ENCODE results near the gene EML6. TPM values are rescaled to one million over a fixed set of nuclear protein-coding genes. Genes with fewer than 3 reads are reported as not detected.

Gene EML6
- total RNA-seq, 3 donors from 2014 or later (not counting 1 experiment from before 2014, with no cell fraction given) = 1.7 to 3.2 (median 2.4) TPM

- Histone ChIP-seq H3K4me3 (ENCODE audit: low read length) (no peak overlapping the region), H3K4me1 (ENCODE audit: control insufficient read depth, insufficient read depth, low read length) (no peaks in the 10 kb centered on the region), H3K27me3 (ENCODE audit: control insufficient read depth, insufficient read depth, low read length) (no peaks in the 10 kb centered on the region), H3K36me3 (ENCODE audit: control insufficient read depth, insufficient read depth, low read length) (no peaks in the 10 kb centered on the region), H3K9me3 (ENCODE audit: control insufficient read depth, insufficient read depth, low read length) (no peaks in the 10 kb centered on the region), H3K27ac (ENCODE audit: low read length) (no peak overlapping the region)
- intact Hi-C loops (cut with micrococcal nuclease) = no loop called here
- ATAC-seq (no peak), DNase-seq (no peak)
- H3K36me3 Mint-ChIP-seq = no peaks in the 10 kb centered on the region
- H3K4me3 Mint-ChIP-seq = no peak overlapping the region
- no peaks in the 10 kb centered on the region for H3K4me1 Mint-ChIP-seq
- H3K9me3 Mint-ChIP-seq = no peaks in the 10 kb centered on the region
- 71% methylated on average over 4 of the region's 4 CpGs for WGBS (ENCODE audit: insufficient coverage)
- H3K27ac Mint-ChIP-seq = no peak overlapping the region
- peaks cover 18 to 23% of the 10 kb centered on the region in 2 donors for H3K27me3 Mint-ChIP-seq (ENCODE audit: low read depth in 2 of 2)
- TF ChIP-seq, protein P1, sequence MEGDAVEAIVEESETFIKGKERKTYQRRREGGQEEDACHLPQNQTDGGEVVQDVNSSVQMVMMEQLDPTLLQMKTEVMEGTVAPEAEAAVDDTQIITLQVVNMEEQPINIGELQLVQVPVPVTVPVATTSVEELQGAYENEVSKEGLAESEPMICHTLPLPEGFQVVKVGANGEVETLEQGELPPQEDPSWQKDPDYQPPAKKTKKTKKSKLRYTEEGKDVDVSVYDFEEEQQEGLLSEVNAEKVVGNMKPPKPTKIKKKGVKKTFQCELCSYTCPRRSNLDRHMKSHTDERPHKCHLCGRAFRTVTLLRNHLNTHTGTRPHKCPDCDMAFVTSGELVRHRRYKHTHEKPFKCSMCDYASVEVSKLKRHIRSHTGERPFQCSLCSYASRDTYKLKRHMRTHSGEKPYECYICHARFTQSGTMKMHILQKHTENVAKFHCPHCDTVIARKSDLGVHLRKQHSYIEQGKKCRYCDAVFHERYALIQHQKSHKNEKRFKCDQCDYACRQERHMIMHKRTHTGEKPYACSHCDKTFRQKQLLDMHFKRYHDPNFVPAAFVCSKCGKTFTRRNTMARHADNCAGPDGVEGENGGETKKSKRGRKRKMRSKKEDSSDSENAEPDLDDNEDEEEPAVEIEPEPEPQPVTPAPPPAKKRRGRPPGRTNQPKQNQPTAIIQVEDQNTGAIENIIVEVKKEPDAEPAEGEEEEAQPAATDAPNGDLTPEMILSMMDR (IDR thresholded peaks at IDR 0.05) = no peak
These were observed 35.8 kb upstream of the EML6 start for GRCh38 chr2:54687595-54688152.

DNA sequence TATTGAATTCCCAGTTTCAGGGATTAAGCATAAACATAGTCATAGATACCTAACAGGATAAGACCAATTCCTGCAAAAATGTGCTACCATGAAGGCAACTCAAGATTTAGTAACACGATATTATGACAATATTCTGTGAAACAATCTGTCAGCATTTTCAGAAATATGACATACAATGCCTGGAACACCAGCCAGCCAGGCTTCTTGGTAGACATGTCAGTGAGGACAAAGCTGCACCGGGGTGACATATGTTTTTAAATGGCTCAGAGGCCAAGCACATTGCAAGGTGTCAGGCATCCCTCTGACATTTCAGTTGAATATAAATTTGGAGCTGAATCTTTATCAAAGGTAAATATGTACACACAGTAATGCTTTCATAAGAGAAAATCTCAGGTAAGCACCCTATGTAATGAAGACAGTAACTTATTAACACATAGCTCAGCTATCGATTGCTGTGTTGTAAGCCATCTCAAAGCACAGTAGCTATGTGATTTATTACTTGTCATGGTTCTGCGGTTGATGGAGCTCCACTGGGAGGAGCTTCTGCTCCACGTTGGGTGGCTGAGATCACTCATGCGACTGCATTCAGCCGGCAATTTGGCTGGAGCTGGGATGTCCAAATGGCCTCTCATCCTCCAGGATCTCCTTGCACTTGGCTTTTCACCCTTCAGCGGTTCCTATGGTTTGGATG lies 31.9 kb upstream of the EML6 start:
- H3K27ac ChIP-seq (ENCODE audit: low read length) = no peak overlapping the region
- intact Hi-C loops (cut with micrococcal nuclease) = no loop called here
- H3K9me3 Mint-ChIP-seq = no peaks in the 10 kb centered on the region
- ATAC-seq (no peak), DNase-seq (no peak)
- 60% methylated on average over 7 of the region's 8 CpGs for WGBS (ENCODE audit: insufficient coverage)
- H3K27me3 ChIP-seq (ENCODE audit: control insufficient read depth, insufficient read depth, low read length) = no peaks in the 10 kb centered on the region
- peaks cover 17 to 29% of the 10 kb centered on the region in 2 donors for H3K27me3 Mint-ChIP-seq (ENCODE audit: low read depth in 2 of 2)
- TF ChIP-seq, protein P1 (IDR thresholded peaks at IDR 0.05) = no peak
- no peak overlapping the region for H3K27ac Mint-ChIP-seq
- no peaks in the 10 kb centered on the region for H3K36me3 Mint-ChIP-seq
- no peak overlapping the region for H3K4me3 Mint-ChIP-seq
- no peaks in the 10 kb centered on the region for H3K4me1 ChIP-seq (ENCODE audit: control insufficient read depth, insufficient read depth, low read length)
- no peaks in the 10 kb centered on the region for H3K36me3 ChIP-seq (ENCODE audit: control insufficient read depth, insufficient read depth, low read length)
- no peaks in the 10 kb centered on the region for H3K4me1 Mint-ChIP-seq
- H3K4me3 ChIP-seq (ENCODE audit: low read length) = no peak overlapping the region
- no peaks in the 10 kb centered on the region for H3K9me3 ChIP-seq (ENCODE audit: control insufficient read depth, insufficient read depth, low read length)

GRCh38 chr2:54692556-54692955 lies 30.9 kb upstream of the EML6 start:
- Histone ChIP-seq H3K27me3 (ENCODE audit: control insufficient read depth, insufficient read depth, low read length) (no peaks in the 10 kb centered on the region), H3K4me1 (ENCODE audit: control insufficient read depth, insufficient read depth, low read length) (no peaks in the 10 kb centered on the region), H3K36me3 (ENCODE audit: control insufficient read depth, insufficient read depth, low read length) (no peaks in the 10 kb centered on the region), H3K4me3 (ENCODE audit: low read length) (no peak overlapping the region), H3K9me3 (ENCODE audit: control insufficient read depth, insufficient read depth, low read length) (no peaks in the 10 kb centered on the region), H3K27ac (ENCODE audit: low read length) (no peak overlapping the region)
- Mint-ChIP-seq H3K9me3 (no peaks in the 10 kb centered on the region), H3K36me3 (no peaks in the 10 kb centered on the region), H3K4me1 (no peaks in the 10 kb centered on the region), H3K27ac (no peak overlapping the region), H3K27me3 (ENCODE audit: low read depth in 2 of 2) (peaks cover 21 to 35% of the 10 kb centered on the region in 2 donors), H3K4me3 (no peak overlapping the region)
- intact Hi-C loops (cut with micrococcal nuclease) = no loop called here
- ATAC-seq (no peak), DNase-seq (no peak)
- TF ChIP-seq, protein P1 (IDR thresholded peaks at IDR 0.05) = no peak

DNA sequence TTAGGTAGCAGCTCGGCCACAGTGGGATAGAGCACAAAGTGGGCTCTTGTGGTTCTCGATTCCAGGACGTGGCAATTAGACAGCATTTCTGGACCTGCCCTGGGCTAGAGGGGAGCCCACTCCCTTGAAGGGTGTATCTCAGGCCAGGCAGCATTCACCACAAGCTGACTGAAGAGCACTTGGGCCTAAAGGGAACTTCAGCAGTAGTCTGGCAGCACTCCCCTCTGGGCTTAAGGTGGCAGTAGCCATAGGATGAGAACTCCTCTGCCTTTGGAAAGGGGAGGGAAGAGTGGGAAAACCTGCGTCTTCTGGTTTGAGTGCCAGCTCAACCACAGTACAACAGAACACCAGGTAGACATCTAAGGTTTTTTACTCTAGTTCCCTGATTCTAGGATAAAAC lies 28.1 kb upstream of the EML6 start:
- Histone ChIP-seq H3K4me1 (ENCODE audit: control insufficient read depth, insufficient read depth, low read length) (no peaks in the 10 kb centered on the region), H3K27me3 (ENCODE audit: control insufficient read depth, insufficient read depth, low read length) (no peaks in the 10 kb centered on the region), H3K4me3 (ENCODE audit: low read length) (no peak overlapping the region), H3K9me3 (ENCODE audit: control insufficient read depth, insufficient read depth, low read length) (no peaks in the 10 kb centered on the region), H3K27ac (ENCODE audit: low read length) (no peak overlapping the region), H3K36me3 (ENCODE audit: control insufficient read depth, insufficient read depth, low read length) (no peaks in the 10 kb centered on the region)
- Mint-ChIP-seq H3K27ac (no peak overlapping the region), H3K36me3 (no peaks in the 10 kb centered on the region), H3K4me3 (no peak overlapping the region), H3K27me3 (ENCODE audit: low read depth in 2 of 2) (peaks cover 9 to 27% of the 10 kb centered on the region in 2 donors), H3K9me3 (no peaks in the 10 kb centered on the region), H3K4me1 (no peaks in the 10 kb centered on the region)
- intact Hi-C loops (cut with micrococcal nuclease) = no loop called here
- no peak for DNase-seq
- ATAC-seq = no peak
- TF ChIP-seq, protein P1 (IDR thresholded peaks at IDR 0.05) = no peak
- WGBS (ENCODE audit: insufficient coverage) = 89% methylated on average over 4 of the region's 4 CpGs
